Left kidney (tissue), 2 donors: Measurements from ENCODE around the gene STXBP6. TPM values are rescaled to one million over a fixed set of nuclear protein-coding genes. Genes with fewer than 3 reads are reported as not detected.
A peak's percentile ranks its signal among the peaks of the same experiment; 100 is the strongest.
"Not testable (repeated sequence)": the region's sequence is repeated elsewhere in the genome, so short reads cannot be mapped to it uniquely, and the experiment has no call there.

Experiments used
- DNase-seq: peaks from one replicate; pipeline ENCODE4 v3.0.0-alpha.2; 2013
- polyA plus RNA-seq: library from polyadenylated mRNA; unstranded; fragments of 120-200 nt; gene quantifications from one replicate; pipeline ENCODE4 v1.2.1, GENCODE V29; 2013; ENCODE audit not compliant: insufficient read length

The STXBP6 gene
- polyA plus RNA-seq, 1 donor, result 9.8 TPM

- no peak for DNase-seq
These were observed 61.2 kb downstream of the STXBP6 start for GRCh38 chr14:24988760-24989159.

GRCh38 chr14:24986206-24986893 is 63.6 kb downstream of the STXBP6 start:
- no peak for DNase-seq

GRCh38 chr14:24984846-24985589 is 64.9 kb downstream of the STXBP6 start:
- DNase-seq, result peak; percentile 49

- no peak for DNase-seq
These were observed 67.3 kb downstream of the STXBP6 start for GRCh38 chr14:24982472-24983155.

DNA sequence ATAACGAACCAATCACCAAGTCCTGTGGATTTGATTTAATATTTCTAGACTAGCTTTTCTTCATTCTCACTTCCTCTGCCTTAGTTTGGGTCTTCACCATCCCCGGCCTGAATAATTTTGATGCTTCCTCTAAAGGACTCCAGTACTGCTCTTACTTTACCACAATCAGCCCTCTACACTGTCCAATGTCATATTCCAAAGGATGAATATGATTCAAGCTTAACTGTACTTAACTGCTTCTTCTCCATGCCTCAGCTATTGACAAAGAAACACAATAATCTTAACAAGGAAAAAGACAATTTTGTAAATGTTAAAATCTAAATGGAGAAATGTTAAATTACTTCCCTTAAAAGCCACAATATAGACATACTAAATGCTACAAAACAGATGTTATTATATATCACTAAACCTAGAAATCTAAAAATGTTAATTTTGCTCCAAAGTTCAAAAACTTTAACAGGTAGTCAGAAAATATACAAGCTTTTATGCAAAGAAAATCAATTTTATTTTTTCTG is 70.2 kb downstream of the STXBP6 start:
- DNase-seq, result no peak

DNA sequence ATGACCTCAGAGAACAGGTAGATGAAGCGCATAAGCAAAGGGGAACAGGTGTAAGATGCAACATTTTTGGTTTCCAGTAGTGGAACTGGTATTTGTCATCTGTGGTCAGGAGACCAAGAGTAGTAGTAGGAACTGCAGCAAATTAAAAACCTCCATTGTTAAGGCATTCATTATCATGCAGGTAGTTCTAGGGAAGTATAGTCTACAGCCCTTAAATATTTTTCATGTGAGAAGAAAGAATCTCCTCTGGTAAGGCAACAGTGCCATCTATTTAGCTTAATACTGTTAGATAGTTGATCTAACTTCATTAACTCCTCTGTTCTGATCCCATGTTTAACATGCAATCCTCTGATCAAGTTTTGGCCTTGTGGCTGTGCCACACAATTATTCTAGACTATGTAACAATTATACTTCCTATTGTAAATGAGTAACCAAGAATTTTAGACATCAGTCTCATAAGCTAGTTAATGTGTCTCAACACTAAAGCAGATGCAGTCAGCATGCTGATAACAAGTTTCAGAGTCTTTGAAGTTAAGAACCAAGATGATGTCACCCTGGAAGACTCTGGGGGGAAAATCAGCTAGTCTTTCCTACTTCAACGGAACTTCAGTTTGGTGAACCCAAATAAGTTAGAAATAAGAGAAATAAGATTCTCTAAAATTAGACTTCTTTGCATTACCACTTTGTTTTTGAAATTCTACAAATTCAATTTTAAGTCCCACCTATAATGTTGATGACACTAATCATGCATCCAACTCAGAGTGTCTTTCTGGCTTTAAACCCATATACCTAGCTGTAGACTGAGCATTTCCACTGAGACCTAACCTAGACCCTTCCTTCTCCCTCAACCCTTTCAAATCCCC is 70.9 kb downstream of the STXBP6 start:
- no peak for DNase-seq

DNA sequence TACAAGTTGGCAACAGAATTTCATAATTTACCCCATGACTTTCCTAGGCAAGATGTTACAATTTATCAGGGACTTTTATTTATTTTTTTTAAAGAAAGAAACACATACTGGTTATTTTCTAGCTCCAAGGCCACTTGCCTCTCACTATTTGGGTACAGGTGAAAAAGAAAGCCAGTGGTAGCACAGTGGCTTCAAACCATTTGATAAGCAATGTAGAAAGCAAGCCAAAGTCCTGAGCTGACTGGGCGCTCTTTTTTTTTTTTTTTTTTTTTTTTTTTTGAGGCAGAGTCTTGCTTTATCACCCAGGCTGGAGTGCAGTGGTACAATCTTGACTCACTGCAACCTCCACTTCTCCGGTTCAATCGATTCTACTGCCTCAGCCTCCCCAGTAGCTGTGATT is 73.3 kb downstream of the STXBP6 start:
- DNase-seq, result no peak

- no peak for DNase-seq
These were observed 74.6 kb downstream of the STXBP6 start for GRCh38 chr14:24975393-24975792.

DNA sequence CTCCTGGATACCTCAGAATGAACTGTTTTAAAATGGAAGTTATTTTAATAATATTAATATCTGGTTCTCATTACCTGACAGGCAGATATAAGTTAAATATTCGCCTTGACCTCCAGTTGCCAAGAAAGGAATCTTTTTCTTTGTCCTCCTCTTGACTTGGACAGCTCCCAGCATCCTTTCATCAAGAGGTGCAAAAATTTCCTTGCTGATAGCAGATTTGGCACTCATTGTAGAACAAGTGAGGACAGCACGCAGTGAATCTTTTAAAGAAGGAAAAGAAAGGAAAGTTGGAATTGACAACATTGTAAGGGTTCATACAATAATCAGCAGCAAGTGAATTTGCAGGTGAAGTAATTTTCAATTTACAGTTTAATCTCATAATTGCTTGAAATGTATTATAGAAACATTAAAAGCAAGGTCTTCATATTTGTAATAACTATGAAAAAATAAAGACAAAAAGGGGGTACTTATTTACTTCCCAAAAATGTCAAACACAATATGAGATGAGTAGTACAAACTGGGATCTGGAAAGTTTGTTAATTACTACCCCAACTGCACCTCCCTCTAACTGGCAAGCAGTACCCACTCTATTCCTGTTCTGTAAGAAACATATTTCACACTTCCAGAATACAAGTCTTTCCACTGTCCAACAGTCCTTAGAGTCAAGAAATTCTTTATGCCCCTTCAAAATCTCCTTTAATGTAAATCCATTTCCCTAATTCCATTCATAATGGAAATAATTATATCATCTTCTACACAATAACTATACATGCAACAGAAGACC is 75.2 kb downstream of the STXBP6 start:
- no peak for DNase-seq

DNA sequence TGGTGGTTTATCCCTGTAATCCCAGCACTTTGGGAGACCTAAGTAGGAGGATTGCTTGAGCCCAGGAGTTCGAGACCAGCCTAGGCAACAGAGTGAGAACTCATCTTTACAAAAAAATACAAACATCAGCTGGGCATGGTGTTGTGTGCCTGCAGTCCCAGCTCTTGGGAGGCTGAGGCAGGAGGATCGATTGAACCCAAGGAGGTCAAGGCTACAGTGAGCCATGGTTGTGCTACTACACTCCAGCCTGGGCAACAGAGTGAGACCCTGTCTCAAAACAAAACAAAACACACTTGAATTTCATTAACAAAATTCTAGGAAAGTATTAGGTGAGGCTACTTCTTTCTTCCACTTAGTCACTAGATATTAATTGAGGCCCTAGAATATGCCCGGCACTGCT is 77.1 kb downstream of the STXBP6 start:
- DNase-seq, result no peak

DNA sequence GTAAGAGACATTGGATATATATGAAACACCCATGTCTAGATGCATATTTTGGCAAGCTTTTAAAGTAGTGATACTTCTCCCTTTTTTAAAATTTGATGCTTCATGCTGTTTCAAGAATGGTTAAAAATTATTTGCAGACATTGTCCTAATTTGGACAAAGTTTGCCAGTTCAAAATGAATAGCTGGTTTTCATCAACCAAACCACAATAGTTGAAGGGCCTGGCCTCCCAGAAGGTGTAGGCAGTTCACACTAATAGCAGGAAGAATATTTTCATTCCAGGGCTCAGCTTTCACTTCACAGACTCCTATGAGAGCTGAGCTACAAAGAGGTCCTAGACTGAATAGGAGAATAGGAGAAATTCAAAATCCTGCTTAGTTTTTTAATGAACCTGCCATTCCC is 78.7 kb downstream of the STXBP6 start:
- no peak for DNase-seq

DNA sequence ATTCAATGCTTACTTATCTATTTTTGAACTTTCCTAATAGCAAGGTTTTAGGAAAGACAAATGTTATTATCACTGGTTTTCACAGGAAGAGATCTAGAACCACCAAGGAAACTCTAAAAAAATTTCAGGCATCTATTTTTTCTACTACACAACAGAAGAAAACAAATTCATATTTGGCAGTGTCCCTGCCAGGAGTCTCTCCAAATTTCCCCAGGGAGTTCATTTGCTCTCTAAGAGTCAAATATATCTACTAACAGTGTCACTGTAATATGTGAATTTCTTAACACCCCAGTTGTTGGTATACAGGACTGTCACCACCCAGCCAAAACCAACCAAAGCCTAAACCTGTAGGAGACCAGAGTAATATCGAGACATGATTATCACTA is 83.4 kb downstream of the STXBP6 start:
- DNase-seq, result no peak

DNA sequence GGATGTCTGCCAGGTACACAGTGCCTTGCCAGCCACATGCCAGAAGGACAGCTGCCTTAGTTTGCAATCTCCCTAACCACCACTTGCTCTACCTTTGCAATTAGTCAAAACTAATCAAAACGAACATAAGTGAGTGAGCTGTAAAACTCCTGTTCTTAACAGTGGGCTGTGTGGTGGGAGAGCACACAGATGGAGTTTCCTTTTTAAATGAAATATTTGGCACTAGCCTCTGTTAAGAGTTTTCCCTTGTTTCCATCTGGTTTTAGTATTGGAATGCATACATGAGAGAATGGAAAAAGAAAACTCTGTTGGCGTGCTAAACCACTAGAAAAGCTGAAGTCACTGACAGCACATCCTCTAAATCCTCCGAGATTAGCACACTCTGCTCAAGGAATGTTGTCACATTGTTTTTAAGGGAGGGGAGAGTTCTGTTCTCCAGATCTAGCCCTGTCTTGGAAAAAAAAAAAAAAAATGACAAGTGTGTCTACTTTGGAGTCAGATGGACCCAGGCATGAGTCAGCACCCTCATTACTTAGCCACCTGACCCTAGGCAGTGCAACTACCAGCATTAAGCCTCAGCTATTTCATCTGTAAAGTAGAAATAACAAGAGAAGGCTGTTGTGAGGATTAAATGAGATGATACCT is 83.9 kb downstream of the STXBP6 start:
- no peak for DNase-seq

DNA sequence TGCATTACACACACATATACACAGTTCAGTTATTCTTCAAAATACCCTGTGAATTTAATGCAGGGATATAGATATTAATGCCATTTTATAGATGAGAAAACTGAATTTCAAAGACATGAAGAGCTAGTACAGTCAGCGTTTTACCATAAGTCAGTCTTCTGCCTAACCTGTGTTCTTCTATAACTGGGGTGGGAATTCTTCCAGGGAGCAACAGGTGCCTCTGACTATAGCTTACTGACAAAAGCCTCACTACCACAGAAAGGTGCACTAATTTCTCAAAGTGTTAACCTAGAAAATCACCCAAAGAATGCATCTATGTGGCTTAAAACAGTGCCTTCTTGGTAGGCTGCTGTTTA is 84.4 kb downstream of the STXBP6 start:
- no peak for DNase-seq

- DNase-seq, result no peak
These were observed 85.4 kb downstream of the STXBP6 start for GRCh38 chr14:24964591-24964990.

- no peak for DNase-seq
These were observed 85.9 kb downstream of the STXBP6 start for GRCh38 chr14:24964048-24964447.

GRCh38 chr14:24962118-24962517 is 87.8 kb downstream of the STXBP6 start:
- not testable (repeated sequence) for DNase-seq

DNA sequence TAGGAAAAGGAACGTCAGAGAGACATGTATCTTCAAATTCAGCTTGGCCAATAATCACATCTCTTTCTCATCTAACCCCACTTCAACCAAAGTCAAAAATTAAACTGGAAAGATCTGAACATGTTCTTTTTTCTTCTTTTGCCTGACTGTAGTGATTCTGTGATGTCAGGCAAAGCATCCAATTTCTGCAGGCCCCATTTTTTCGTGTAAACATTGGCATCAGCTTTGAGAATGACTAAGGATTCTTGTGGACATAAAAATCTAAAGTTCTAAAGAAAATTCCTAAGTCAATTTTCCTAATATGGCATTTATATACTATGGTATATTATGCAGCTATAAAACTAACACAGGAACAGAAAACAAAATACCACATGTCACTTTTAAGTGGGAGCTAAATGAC is 89.1 kb downstream of the STXBP6 start:
- no peak for DNase-seq

DNA sequence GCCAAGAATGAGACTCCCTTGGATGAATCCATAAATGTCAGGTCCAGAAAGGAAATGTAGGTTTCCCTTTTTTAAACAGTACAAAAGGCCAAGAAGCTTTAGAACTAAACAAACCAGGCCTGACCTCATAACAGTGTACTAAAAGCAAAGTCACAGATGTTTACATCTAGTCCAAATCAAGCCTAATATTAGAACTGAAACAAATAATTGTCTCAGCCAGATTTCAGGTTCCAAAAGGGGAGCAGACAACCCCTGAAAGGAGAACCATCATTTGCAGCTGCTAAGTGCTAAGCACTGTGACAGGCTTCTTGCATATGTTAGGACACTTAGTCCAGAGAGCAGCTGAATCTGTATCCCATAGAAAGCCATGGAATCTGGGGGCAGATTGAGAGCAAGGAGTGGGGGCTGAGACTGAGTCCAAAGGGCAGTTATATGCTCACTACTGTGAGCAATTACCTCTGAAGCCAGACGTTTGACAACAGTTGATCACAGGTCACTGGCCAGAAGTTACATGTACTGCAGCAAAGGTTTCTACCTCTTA is 90.1 kb downstream of the STXBP6 start:
- DNase-seq, result no peak

- no peak for DNase-seq
These were observed 91.7 kb downstream of the STXBP6 start for GRCh38 chr14:24958271-24958670.

- no peak for DNase-seq
These were observed 92.1 kb downstream of the STXBP6 start for GRCh38 chr14:24957814-24958213.
